HCT116 (cell line): ENCODE results near the gene LDHD. TPM values are rescaled to one million over a fixed set of nuclear protein-coding genes. Genes with fewer than 3 reads are reported as not detected.

Source experiments
- ATAC-seq: fragments of 200-7000 bp; cut with Tn5 transposase; 2 replicates; pipeline ENCODE4 v1.9.1; 2020; ENCODE audit warnings: mild to moderate bottlenecking, moderate library complexity
- BruUV-seq: library from RNA; stranded (reverse); fragments of 400-500 nt; replicated peaks from 2 replicates; lab custom pipeline; 2021; lab: Mats Ljungman, UMichigan
- CTCF ChIA-PET: fragments of 300-600 bp; sonication (Branson Sonifier 250); formaldehyde crosslinking; loops from one replicate; lab custom pipeline; 2021; ENCODE audit warnings: antibody characterized with exemption; lab: Charles Lee
- POLR2A ChIA-PET: fragments of 300-600, 350-600 bp; sonication (Branson Sonifier 250); formaldehyde crosslinking; loops from one replicate; lab custom pipeline; 2021; ENCODE audit warnings: antibody characterized with exemption; lab: Charles Lee
- RAD21 ChIA-PET, 2 experiments: fragments of 300-600 bp; sonication (Branson Sonifier 250); formaldehyde crosslinking; loops; one replicate each; lab custom pipeline; 2023; ENCODE audit warnings: low total read pairs in 2 of 2; ENCODE audit not compliant: uncharacterized antibody in 2 of 2, unreplicated experiment in 2 of 2, low non-redundant PET in 1 of 2; lab: Charles Lee
- DNase-seq: peaks from one replicate; pipeline ENCODE4 v3.0.0-alpha.2; 2010; ENCODE audit warnings: low read depth, low spot score
- H2AFZ ChIP-seq: fragments of 200-600 bp; shearing (Covaris generic), sonication (generic); 2 replicates; pipeline ENCODE4 v1.6.1; 2017; ENCODE audit warnings: low read depth, mixed run types, mixed read lengths, antibody characterized with exemption, low read length; ENCODE audit not compliant: poor library complexity, severe bottlenecking
- H3K27ac ChIP-seq: 2 replicates; pipeline ENCODE4 v1.5.1; 2012; ENCODE audit warnings: low read depth, low read length
- H3K27me3 ChIP-seq: fragments of 200-600 bp; sonication (generic); 2 replicates; pipeline ENCODE4 v1.6.1; 2016; ENCODE audit warnings: mixed run types, low read length, mixed read lengths; ENCODE audit not compliant: insufficient read depth
- H3K36me3 ChIP-seq, 2 experiments: fragments of 200-500 bp in 1 of 2; fragments of 200-600 bp in 1 of 2; sonication (Bioruptor generic) in 1 of 2; sonication (generic) in 1 of 2; 2 replicates each; pipeline versions ENCODE4 v1.5.1 to v1.6.1; 2014 to 2016; ENCODE audit warnings: low read length in 2 of 2, inconsistent platforms in 1 of 2, mixed read lengths in 1 of 2, mixed run types in 1 of 2; ENCODE audit not compliant: insufficient read depth in 2 of 2, control insufficient read depth in 1 of 2
- H3K4me1 ChIP-seq, 2 experiments: fragments of 200-600 bp in 1 of 2; sonication (generic) in 1 of 2; 2 replicates each; pipeline versions ENCODE4 v1.5.1 to v1.6.1; 2012 to 2017; ENCODE audit warnings: low read length in 2 of 2, inconsistent platforms in 1 of 2, mild to moderate bottlenecking in 1 of 2, mixed read lengths in 1 of 2, mixed run types in 1 of 2, moderate library complexity in 1 of 2; ENCODE audit not compliant: insufficient read depth in 2 of 2, control insufficient read depth in 1 of 2
- H3K4me2 ChIP-seq: fragments of 200-600 bp; sonication (generic); 2 replicates; pipeline ENCODE4 v1.6.1; 2017; ENCODE audit warnings: mixed run types, low read length, mixed read lengths
- H3K4me3 ChIP-seq, 2 experiments: fragments of 200-600 bp in 1 of 2; sonication (generic) in 1 of 2; replicated peaks in 1 of 2; 2 replicates each; pipeline ENCODE4 v1.5.1; 2011 to 2016; ENCODE audit warnings: low read length in 2 of 2, control low read depth in 1 of 2, low read depth in 1 of 2, mild to moderate bottlenecking in 1 of 2, mixed read lengths in 1 of 2, mixed run types in 1 of 2
- H3K79me2 ChIP-seq: fragments of 200-600 bp; sonication (generic); 2 replicates; pipeline ENCODE4 v1.6.1; 2017; ENCODE audit warnings: mild to moderate bottlenecking, mixed run types, low read length, moderate library complexity, mixed read lengths; ENCODE audit not compliant: insufficient read depth
- H3K9ac ChIP-seq: fragments of 200-600 bp; sonication (generic); 2 replicates; pipeline ENCODE4 v1.6.1; 2016; ENCODE audit warnings: low read length, mixed read lengths
- H3K9me2 ChIP-seq: fragments of 200-600 bp; sonication (generic), shearing (Covaris generic); 2 replicates; pipeline ENCODE4 v1.6.1; 2017; ENCODE audit warnings: mixed run types, mild to moderate bottlenecking, moderate library complexity; ENCODE audit not compliant: insufficient read depth
- H3K9me3 ChIP-seq, 2 experiments: fragments of 200-500 bp in 1 of 2; fragments of 200-600 bp in 1 of 2; sonication (Bioruptor generic) in 1 of 2; sonication (generic) in 1 of 2; 2 replicates each; pipeline ENCODE4 v1.6.1; 2014 to 2017; ENCODE audit warnings: low read length in 2 of 2, mixed read lengths in 2 of 2, inconsistent platforms in 1 of 2, low read depth in 1 of 2, mild to moderate bottlenecking in 1 of 2, mixed run types in 1 of 2, moderate library complexity in 1 of 2; ENCODE audit not compliant: control insufficient read depth in 1 of 2, insufficient read depth in 1 of 2
- H4K20me1 ChIP-seq: fragments of 200-600 bp; sonication (generic), shearing (Covaris generic); 2 replicates; pipeline ENCODE4 v1.6.1; 2017; ENCODE audit warnings: mixed run types, mild to moderate bottlenecking, moderate library complexity; ENCODE audit not compliant: insufficient read depth
- CBX3 ChIP-seq: IDR thresholded peaks from 2 replicates; pipeline ENCODE4 v1.6.1; 2012; ENCODE audit warnings: low read depth
- JUND ChIP-seq: IDR thresholded peaks from 2 replicates; pipeline ENCODE4 v1.6.1; 2012
- POLR2A ChIP-seq: IDR thresholded peaks from 2 replicates; pipeline ENCODE4 v1.7.0; 2011; ENCODE audit warnings: borderline replicate concordance; ENCODE audit not compliant: insufficient read depth, insufficient read length; ENCODE audit errors: extremely low read depth
- RAD21 ChIP-seq: IDR thresholded peaks from 2 replicates; pipeline ENCODE4 v1.6.1; 2012; ENCODE audit warnings: low read depth, mild to moderate bottlenecking
- SIN3A ChIP-seq: IDR thresholded peaks from 2 replicates; pipeline ENCODE4 v1.6.1; 2012; ENCODE audit warnings: low read depth
- TCF7L2 ChIP-seq: IDR thresholded peaks from 2 replicates; pipeline ENCODE4 v1.7.0; 2011; ENCODE audit warnings: borderline replicate concordance, inconsistent platforms; ENCODE audit not compliant: insufficient read depth, insufficient read length; ENCODE audit errors: extremely low read depth
- intact Hi-C: fragments of 100-400 bp; cut with micrococcal nuclease; formaldehyde crosslinking; loops from 2 replicates; pipeline ENCODE4 v1.10.0; 2022
- total RNA-seq: library from RNA; stranded (reverse); gene quantifications from one replicate; pipeline ENCODE4 v1.2.1, GENCODE V29; 2021; ENCODE audit not compliant: unreplicated experiment
- TF ChIP-seq, protein P1 (sequence below): IDR thresholded peaks from 2 replicates; pipeline ENCODE4 v1.6.1; 2011; ENCODE audit warnings: mild to moderate bottlenecking, low read length, moderate library complexity; ENCODE audit not compliant: insufficient replicate concordance; ENCODE audit errors: extremely low read depth
- TF ChIP-seq, protein P2 (sequence below): IDR thresholded peaks from 2 replicates; pipeline ENCODE4 v1.6.1; 2012

LDHD gene
- total RNA-seq, 1 experiment from 2014 or later = 3.4 TPM

- DNase-seq = no peak
- BruUV-seq = no TSS peak
- Histone ChIP-seq H3K36me3 (no peaks in the 10 kb centered on the region), H3K4me1 (peaks cover 2% of the 10 kb centered on the region in 2 experiments; a peak in 3 of 4 replicates), H2AFZ (no peak overlapping the region), H3K27me3 (no peaks in the 10 kb centered on the region), H3K9me2 (no peaks in the 10 kb centered on the region), H3K79me2 (no peaks in the 10 kb centered on the region), H3K4me3 (no peak overlapping the region), H3K9me3 (peaks cover 0 to 10% of the 10 kb centered on the region in 2 experiments; a peak in 2 of 4 replicates), H3K4me2 (no peak overlapping the region), H3K9ac (no peak overlapping the region), H4K20me1 (no peaks in the 10 kb centered on the region), H3K27ac (no peak overlapping the region)
- TF ChIP-seq CBX3 (peak; percentile 94), SIN3A (no peak)
- TF ChIP-seq, protein P1, sequence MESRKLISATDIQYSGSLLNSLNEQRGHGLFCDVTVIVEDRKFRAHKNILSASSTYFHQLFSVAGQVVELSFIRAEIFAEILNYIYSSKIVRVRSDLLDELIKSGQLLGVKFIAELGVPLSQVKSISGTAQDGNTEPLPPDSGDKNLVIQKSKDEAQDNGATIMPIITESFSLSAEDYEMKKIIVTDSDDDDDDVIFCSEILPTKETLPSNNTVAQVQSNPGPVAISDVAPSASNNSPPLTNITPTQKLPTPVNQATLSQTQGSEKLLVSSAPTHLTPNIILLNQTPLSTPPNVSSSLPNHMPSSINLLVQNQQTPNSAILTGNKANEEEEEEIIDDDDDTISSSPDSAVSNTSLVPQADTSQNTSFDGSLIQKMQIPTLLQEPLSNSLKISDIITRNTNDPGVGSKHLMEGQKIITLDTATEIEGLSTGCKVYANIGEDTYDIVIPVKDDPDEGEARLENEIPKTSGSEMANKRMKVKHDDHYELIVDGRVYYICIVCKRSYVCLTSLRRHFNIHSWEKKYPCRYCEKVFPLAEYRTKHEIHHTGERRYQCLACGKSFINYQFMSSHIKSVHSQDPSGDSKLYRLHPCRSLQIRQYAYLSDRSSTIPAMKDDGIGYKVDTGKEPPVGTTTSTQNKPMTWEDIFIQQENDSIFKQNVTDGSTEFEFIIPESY = no peak
- no peak for ATAC-seq
- RAD21 ChIA-PET = no interaction called here
- POLR2A ChIA-PET = no interaction called here
- intact Hi-C loops = no loop called here
- CTCF ChIA-PET = interaction anchor here (0.7 to 1.4 kb wide), 2 partner anchors 11 kb away, joined by 3 read pairs; no protein-coding TSS in a partner anchor
These were observed 5.5 kb upstream of the LDHD start for GRCh38 chr16:75121949-75122568.

GRCh38 chr16:75120253-75120652 is 3.7 kb upstream of the LDHD start:
- no TSS peak for BruUV-seq
- Histone ChIP-seq H4K20me1 (no peaks in the 10 kb centered on the region), H3K4me1 (peaks cover 9 to 14% of the 10 kb centered on the region in 2 experiments; a peak in 3 of 4 replicates), H3K9me2 (no peaks in the 10 kb centered on the region), H3K9me3 (peaks cover 0 to 10% of the 10 kb centered on the region in 2 experiments; a peak in 2 of 4 replicates), H2AFZ (no peak overlapping the region), H3K27ac (no peak overlapping the region), H3K9ac (no peak overlapping the region), H3K4me3 (no peak overlapping the region), H3K79me2 (no peaks in the 10 kb centered on the region), H3K27me3 (no peaks in the 10 kb centered on the region), H3K36me3 (no peaks in the 10 kb centered on the region), H3K4me2 (no peak overlapping the region)
- POLR2A ChIA-PET = no interaction called here
- ATAC-seq = no peak
- no peak for DNase-seq
- CTCF ChIA-PET = interaction anchor here (1.8 kb wide), 1 partner anchor 9 kb away, joined by 5 read pairs; no protein-coding TSS in a partner anchor
- intact Hi-C loops = no loop called here
- no peak for TF ChIP-seq POLR2A
- no peak for TF ChIP-seq CBX3
- TF ChIP-seq, protein P2, sequence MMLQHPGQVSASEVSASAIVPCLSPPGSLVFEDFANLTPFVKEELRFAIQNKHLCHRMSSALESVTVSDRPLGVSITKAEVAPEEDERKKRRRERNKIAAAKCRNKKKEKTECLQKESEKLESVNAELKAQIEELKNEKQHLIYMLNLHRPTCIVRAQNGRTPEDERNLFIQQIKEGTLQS = no peak
- TF ChIP-seq RAD21 = no peak
- TF ChIP-seq TCF7L2 = no peak
- no peak for TF ChIP-seq JUND
- RAD21 ChIA-PET = no interaction called here
